HG02763 (cell line): Measurements from ENCODE around the gene PNPLA2.

Source experiments
- ATAC-seq: cut with Tn5 transposase; IDR thresholded peaks from one replicate; pipeline ENCODE4 v1.9.1; 2021; ENCODE audit warnings: mild to moderate bottlenecking, moderate library complexity; ENCODE audit not compliant: unreplicated experiment

Gene PNPLA2

GRCh38 chr11:870418-870817, 51.7 kb downstream of the PNPLA2 start:
- no peak for ATAC-seq

GRCh38 chr11:871472-871871, 52.8 kb downstream of the PNPLA2 start:
- no peak for ATAC-seq

- ATAC-seq: no peak
These were observed 54.1 kb downstream of the PNPLA2 start for GRCh38 chr11:872799-873198.

GRCh38 chr11:873706-874105, 55.0 kb downstream of the PNPLA2 start:
- ATAC-seq: no peak
